Trophoblast cell (in vitro differentiated cells and primary cell): ENCODE data around the gene ACBD6.

Experiments
- DNase-seq, 2 donors: peaks; one replicate each; pipeline ENCODE4 v3.0.0-alpha.2; 2016
- H2AFZ ChIP-seq: 2 replicates; pipeline ENCODE4 v1.6.1; 2013; ENCODE audit warnings: low read length, moderate library complexity, mild to moderate bottlenecking; ENCODE audit not compliant: insufficient read depth, poor library complexity
- H2AK5ac ChIP-seq: 2 replicates; pipeline ENCODE4 v1.6.1; 2013; ENCODE audit warnings: mild to moderate bottlenecking, low read length
- H2BK120ac ChIP-seq: 2 replicates; pipeline ENCODE4 v1.6.1; 2013; ENCODE audit warnings: low read length, mild to moderate bottlenecking, moderate library complexity; ENCODE audit not compliant: insufficient read depth, poor library complexity
- H2BK12ac ChIP-seq: 2 replicates; pipeline ENCODE4 v1.6.1; 2013; ENCODE audit warnings: mild to moderate bottlenecking, low read length, moderate library complexity
- H2BK5ac ChIP-seq: 2 replicates; pipeline ENCODE4 v1.6.1; 2013; ENCODE audit warnings: low read length, low read depth, moderate library complexity, mild to moderate bottlenecking; ENCODE audit not compliant: poor library complexity
- H3K14ac ChIP-seq: 2 replicates; pipeline ENCODE4 v1.6.1; 2013; ENCODE audit warnings: mild to moderate bottlenecking, low read length
- H3K18ac ChIP-seq: 2 replicates; pipeline ENCODE4 v1.6.1; 2013; ENCODE audit warnings: mild to moderate bottlenecking, low read length
- H3K23ac ChIP-seq: 2 replicates; pipeline ENCODE4 v1.6.1; 2013; ENCODE audit warnings: low read length
- H3K27ac ChIP-seq: 2 replicates; pipeline ENCODE4 v1.5.1; 2013; ENCODE audit warnings: low read depth, mild to moderate bottlenecking, inconsistent platforms, low read length, moderate library complexity
- H3K27me3 ChIP-seq: 2 replicates; pipeline ENCODE4 v1.6.1; 2013; ENCODE audit warnings: inconsistent platforms, mild to moderate bottlenecking, low read length, moderate library complexity; ENCODE audit not compliant: insufficient read depth
- H3K36me3 ChIP-seq, 2 experiments: 1 replicate in 1 of 2; 2 replicates in 1 of 2; pipeline ENCODE4 v1.6.1; 2013; ENCODE audit warnings: low read length in 2 of 2, mild to moderate bottlenecking in 2 of 2, moderate library complexity in 1 of 2; ENCODE audit not compliant: insufficient read depth in 2 of 2, control insufficient read depth in 1 of 2
- H3K4ac ChIP-seq: 2 replicates; pipeline ENCODE4 v1.6.1; 2013; ENCODE audit warnings: low read depth, mild to moderate bottlenecking, low read length, moderate library complexity
- H3K4me1 ChIP-seq, 2 experiments: 1 replicate in 1 of 2; 2 replicates in 1 of 2; pipeline ENCODE4 v1.6.1; 2013; ENCODE audit warnings: low read length in 2 of 2, mild to moderate bottlenecking in 2 of 2, moderate library complexity in 1 of 2; ENCODE audit not compliant: insufficient read depth in 2 of 2, control insufficient read depth in 1 of 2
- H3K4me2 ChIP-seq: 2 replicates; pipeline ENCODE4 v1.6.1; 2013; ENCODE audit warnings: inconsistent platforms, mild to moderate bottlenecking, low read length, moderate library complexity
- H3K4me3 ChIP-seq: 2 replicates; pipeline ENCODE4 v1.5.1; 2013; ENCODE audit warnings: mild to moderate bottlenecking, low read depth, low read length, inconsistent platforms
- H3K79me1 ChIP-seq: one replicate; pipeline ENCODE4 v1.6.1; 2013; ENCODE audit warnings: low read length
- H3K79me2 ChIP-seq: 2 replicates; pipeline ENCODE4 v1.6.1; 2013; ENCODE audit warnings: low read length, mild to moderate bottlenecking; ENCODE audit not compliant: control insufficient read depth, insufficient read depth, poor library complexity
- H3K9ac ChIP-seq: 2 replicates; pipeline ENCODE4 v1.6.1; 2013; ENCODE audit warnings: mild to moderate bottlenecking, low read length
- H3K9me3 ChIP-seq: 2 replicates; pipeline ENCODE4 v1.6.1; 2013; ENCODE audit warnings: low read depth, mild to moderate bottlenecking, control low read depth, inconsistent platforms, low read length; ENCODE audit not compliant: insufficient read depth
- H4K12ac ChIP-seq: 2 replicates; pipeline ENCODE4 v1.6.1; 2013; ENCODE audit warnings: low read depth, mild to moderate bottlenecking, low read length, moderate library complexity
- H4K8ac ChIP-seq: 2 replicates; pipeline ENCODE4 v1.6.1; 2013; ENCODE audit warnings: low read depth, mild to moderate bottlenecking, low read length, moderate library complexity
- H4K91ac ChIP-seq: one replicate; pipeline ENCODE4 v1.6.1; 2013; ENCODE audit warnings: low read depth, mild to moderate bottlenecking, low read length, moderate library complexity
- WGBS: extraction: QIAGEN DNeasy Blood & Tissue Kit; methylation state at CpG from one replicate; pipeline ENCODE4 v1.1.7; 2013; ENCODE audit warnings: missing lambda C conversion rate; ENCODE audit not compliant: insufficient read length, insufficient coverage; ENCODE audit errors: extremely low coverage; 5-methylcytosine and 5-hydroxymethylcytosine counted together

Gene ACBD6

DNA sequence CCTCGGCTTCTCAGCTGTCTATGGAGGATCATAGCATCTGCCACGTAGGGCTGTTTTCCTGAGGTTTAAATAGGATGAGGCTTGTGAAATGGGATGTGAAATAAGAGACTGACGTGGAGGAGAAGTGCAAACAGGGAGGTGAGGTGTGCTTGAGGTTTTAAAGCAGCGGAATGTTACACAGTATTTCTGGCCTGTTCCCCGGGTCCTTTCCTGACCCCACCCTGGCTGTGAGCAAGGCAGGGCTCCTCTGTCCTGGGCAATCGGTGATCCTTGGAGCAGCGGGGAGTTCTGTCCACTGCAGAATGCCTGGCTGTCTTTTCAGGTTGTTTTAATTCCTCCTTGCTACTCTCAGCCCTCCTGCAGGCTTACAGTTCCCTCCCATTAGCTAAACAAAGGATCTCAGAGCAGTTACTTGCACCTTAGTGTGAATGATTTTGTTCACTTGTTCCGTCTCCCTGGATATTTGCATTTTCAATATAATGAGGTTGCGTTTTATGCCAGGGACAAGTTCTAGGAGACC lies 233.8 kb downstream of the ACBD6 start:
- H2AFZ ChIP-seq, result no peak overlapping the region
- no peaks in the 10 kb centered on the region for H3K27me3 ChIP-seq
- H3K79me1 ChIP-seq, result no peaks in the 10 kb centered on the region
- no peak overlapping the region for H3K23ac ChIP-seq
- peaks cover 4% of the 10 kb centered on the region for H3K9me3 ChIP-seq
- no peak overlapping the region for H3K14ac ChIP-seq
- no peak overlapping the region for H4K8ac ChIP-seq
- H3K4me2 ChIP-seq, result no peak overlapping the region
- H2BK120ac ChIP-seq, result no peak overlapping the region
- no CpG with 5 or more reads among the region's 9 CpGs for WGBS
- H3K9ac ChIP-seq, result no peak overlapping the region
- H3K4me3 ChIP-seq, result no peak overlapping the region
- no peak overlapping the region for H3K4ac ChIP-seq
- H3K4me1 ChIP-seq, result no peaks in the 10 kb centered on the region
- peaks cover 0 to under 1% of the 10 kb centered on the region in 2 experiments for H3K36me3 ChIP-seq
- H2BK12ac ChIP-seq, result no peak overlapping the region
- H2AK5ac ChIP-seq, result no peak overlapping the region
- no peak overlapping the region for H2BK5ac ChIP-seq
- no peaks in the 10 kb centered on the region for H3K79me2 ChIP-seq
- no peak overlapping the region for H4K91ac ChIP-seq
- H3K27ac ChIP-seq, result no peak overlapping the region
- no peak overlapping the region for H3K18ac ChIP-seq
- DNase-seq, result no peak
- H4K12ac ChIP-seq, result no peak overlapping the region

DNA sequence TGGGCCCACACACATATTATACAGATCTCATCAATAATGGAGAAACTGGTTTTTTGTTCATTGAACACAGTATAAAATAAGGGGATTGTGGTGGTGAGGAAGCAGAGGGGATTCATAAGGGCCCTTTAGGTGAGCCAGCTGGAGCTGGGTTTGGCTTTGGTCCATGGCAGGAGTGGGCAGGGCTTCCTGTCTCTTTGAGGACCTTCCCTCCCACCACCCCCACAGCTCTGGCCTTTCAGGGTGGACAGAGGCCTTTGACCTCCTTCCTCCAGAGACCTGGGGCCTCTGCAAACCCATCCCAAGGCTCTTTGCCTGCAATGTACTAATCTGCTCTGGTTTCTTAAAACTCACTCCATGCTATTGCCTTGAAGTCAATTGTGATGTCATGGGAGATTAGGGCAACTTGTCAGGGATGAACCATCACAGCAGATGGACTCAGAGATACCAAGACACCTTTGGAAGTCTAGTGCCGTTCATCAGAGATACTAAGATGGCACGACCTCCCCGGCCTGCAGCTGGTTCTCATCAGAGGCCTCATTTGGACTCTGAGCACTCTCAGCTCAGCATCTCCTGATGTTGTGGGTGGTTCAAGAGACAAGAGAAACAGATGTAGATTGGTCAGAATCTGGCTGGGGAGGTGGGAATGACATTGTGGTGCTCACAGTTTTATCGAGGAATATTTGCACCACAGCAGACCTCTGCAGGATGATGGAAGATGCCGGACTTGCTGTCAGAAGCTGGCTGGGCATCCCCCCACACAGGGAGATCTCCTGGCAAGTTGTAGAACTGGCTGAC lies 234.4 kb downstream of the ACBD6 start:
- H3K79me1 ChIP-seq, result no peaks in the 10 kb centered on the region
- no peak overlapping the region for H3K4ac ChIP-seq
- no peak overlapping the region for H3K27ac ChIP-seq
- H3K4me1 ChIP-seq, result no peaks in the 10 kb centered on the region
- peaks cover 4% of the 10 kb centered on the region for H3K9me3 ChIP-seq
- H3K36me3 ChIP-seq, result no peaks in the 10 kb centered on the region
- no peak overlapping the region for H3K18ac ChIP-seq
- DNase-seq, result no peak
- no peak overlapping the region for H2AK5ac ChIP-seq
- H2AFZ ChIP-seq, result no peak overlapping the region
- H4K91ac ChIP-seq, result no peak overlapping the region
- H2BK12ac ChIP-seq, result no peak overlapping the region
- H3K9ac ChIP-seq, result no peak overlapping the region
- no peak overlapping the region for H3K14ac ChIP-seq
- H3K4me3 ChIP-seq, result no peak overlapping the region
- H4K12ac ChIP-seq, result no peak overlapping the region
- no peak overlapping the region for H2BK120ac ChIP-seq
- WGBS, result no CpG with 5 or more reads among the region's 5 CpGs
- H3K27me3 ChIP-seq, result no peaks in the 10 kb centered on the region
- H2BK5ac ChIP-seq, result no peak overlapping the region
- no peak overlapping the region for H3K4me2 ChIP-seq
- H4K8ac ChIP-seq, result no peak overlapping the region
- H3K23ac ChIP-seq, result no peak overlapping the region
- no peaks in the 10 kb centered on the region for H3K79me2 ChIP-seq

DNA sequence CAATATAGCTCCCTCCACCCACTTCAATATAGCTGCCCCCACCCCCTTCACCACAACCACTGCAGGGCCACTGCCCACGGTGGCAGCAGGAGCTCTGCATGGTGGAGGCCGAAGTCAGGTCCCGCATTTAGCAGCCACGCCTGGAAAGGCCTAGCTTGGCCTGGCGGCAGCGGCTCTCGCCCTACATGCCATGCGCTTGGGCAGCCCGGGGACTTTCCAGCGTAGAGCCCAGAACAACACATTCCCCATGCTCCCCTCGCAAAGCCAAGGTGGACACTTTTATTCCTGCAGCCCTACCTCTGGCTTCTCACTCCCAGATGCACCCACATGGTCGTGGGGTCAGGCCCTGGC lies 235.2 kb downstream of the ACBD6 start:
- Histone ChIP-seq H3K27ac (no peak overlapping the region), H3K18ac (no peak overlapping the region)
- no CpG with 5 or more reads among the region's 12 CpGs for WGBS

DNA sequence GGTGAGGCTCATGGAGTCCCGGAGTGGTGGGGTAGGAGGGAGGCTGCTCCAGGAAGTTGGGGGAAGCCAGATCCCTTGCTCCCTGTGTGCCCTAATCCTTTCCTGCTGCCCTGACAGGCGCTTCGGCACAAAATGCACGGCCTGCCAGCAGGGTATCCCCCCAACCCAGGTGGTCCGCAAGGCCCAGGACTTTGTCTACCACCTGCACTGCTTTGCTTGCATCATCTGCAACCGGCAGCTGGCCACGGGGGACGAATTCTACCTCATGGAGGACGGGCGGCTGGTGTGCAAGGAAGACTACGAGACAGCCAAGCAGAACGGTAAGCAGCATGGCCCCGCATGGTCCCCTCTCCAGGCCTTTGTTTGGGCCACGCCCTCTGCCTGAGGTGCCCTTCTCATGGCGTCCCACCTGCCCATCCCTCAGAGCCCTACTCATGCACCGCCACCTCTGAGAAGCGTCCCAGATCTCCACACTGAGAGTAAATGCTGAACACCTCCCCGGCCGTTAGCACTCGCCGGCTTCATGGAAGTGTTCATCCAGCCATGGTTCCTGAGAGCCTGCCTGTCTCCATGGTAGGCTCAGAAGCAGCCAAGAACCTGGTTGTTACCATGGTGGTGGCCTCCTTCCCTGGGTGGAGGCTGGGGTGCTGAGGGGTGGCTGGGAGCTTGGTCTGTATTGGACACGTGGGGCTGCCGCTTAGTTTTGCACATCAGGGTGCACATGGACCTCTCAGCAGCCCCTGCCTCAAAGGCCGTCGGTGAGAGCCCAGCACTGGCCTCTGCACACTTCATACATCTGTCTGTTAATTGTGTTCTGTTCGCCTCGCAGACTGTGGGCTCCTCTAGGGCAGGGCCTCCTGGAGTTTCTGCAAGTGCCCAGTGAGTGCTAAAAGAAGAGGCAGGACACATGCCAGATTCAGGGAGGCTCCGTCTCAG lies 235.8 kb downstream of the ACBD6 start:
- DNase-seq, result no peak
- H2AK5ac ChIP-seq, result no peak overlapping the region
- H4K91ac ChIP-seq, result no peak overlapping the region
- H3K14ac ChIP-seq, result no peak overlapping the region
- H3K36me3 ChIP-seq, result no peaks in the 10 kb centered on the region
- no peaks in the 10 kb centered on the region for H3K4me1 ChIP-seq
- H2BK120ac ChIP-seq, result no peak overlapping the region
- H3K9ac ChIP-seq, result no peak overlapping the region
- no peak overlapping the region for H4K12ac ChIP-seq
- no peak overlapping the region for H3K23ac ChIP-seq
- WGBS, result no CpG with 5 or more reads among the region's 28 CpGs
- H3K27me3 ChIP-seq, result no peaks in the 10 kb centered on the region
- no peak overlapping the region for H3K4me3 ChIP-seq
- no peak overlapping the region for H2BK5ac ChIP-seq
- peaks cover 4% of the 10 kb centered on the region for H3K9me3 ChIP-seq
- no peak overlapping the region for H3K27ac ChIP-seq
- no peak overlapping the region for H2BK12ac ChIP-seq
- no peaks in the 10 kb centered on the region for H3K79me1 ChIP-seq
- H3K79me2 ChIP-seq, result no peaks in the 10 kb centered on the region
- no peak overlapping the region for H3K4ac ChIP-seq
- H2AFZ ChIP-seq, result no peak overlapping the region
- no peak overlapping the region for H3K18ac ChIP-seq
- no peak overlapping the region for H3K4me2 ChIP-seq
- H4K8ac ChIP-seq, result no peak overlapping the region

More for the DNA sequence above, 235.2 kb downstream of the ACBD6 start:
- Histone ChIP-seq H3K4me3 (no peak overlapping the region), H3K9me3 (peaks cover 4% of the 10 kb centered on the region), H3K4ac (no peak overlapping the region), H3K9ac (no peak overlapping the region), H3K14ac (no peak overlapping the region), H2AK5ac (no peak overlapping the region), H3K23ac (no peak overlapping the region), H3K4me1 (no peaks in the 10 kb centered on the region), H4K12ac (no peak overlapping the region), H3K27me3 (no peaks in the 10 kb centered on the region), H3K79me1 (no peaks in the 10 kb centered on the region), H2AFZ (no peak overlapping the region), H3K36me3 (no peaks in the 10 kb centered on the region), H3K79me2 (no peaks in the 10 kb centered on the region), H2BK120ac (no peak overlapping the region), H4K8ac (no peak overlapping the region), H2BK12ac (no peak overlapping the region), H2BK5ac (no peak overlapping the region), H4K91ac (no peak overlapping the region), H3K4me2 (no peak overlapping the region)
- no peak for DNase-seq
